Type B pancreatic cell (in vitro differentiated cells): ENCODE data around the gene BCL7A. TPM values are rescaled to one million over a fixed set of nuclear protein-coding genes. Genes with fewer than 3 reads are reported as not detected.

Experiments used
- DNase-seq: peaks from one replicate; pipeline ENCODE4 v3.0.0; 2021; ENCODE audit warnings: mixed read lengths; ENCODE audit not compliant: unreplicated experiment; ENCODE audit errors: extremely low spot score
- H3K27ac Mint-ChIP-seq: 2 replicates; pipeline ENCODE4 v1.8.0; 2021; ENCODE audit warnings: mild to moderate bottlenecking, mixed read lengths
- H3K27me3 Mint-ChIP-seq: 2 replicates; pipeline ENCODE4 v1.8.0; 2021; ENCODE audit warnings: mixed read lengths
- H3K36me3 Mint-ChIP-seq: 2 replicates; pipeline ENCODE4 v1.8.0; 2021; ENCODE audit warnings: mixed read lengths
- H3K4me1 Mint-ChIP-seq: one replicate; pipeline ENCODE4 v1.8.0; 2021; ENCODE audit warnings: mixed read lengths; ENCODE audit not compliant: unreplicated experiment
- H3K4me3 Mint-ChIP-seq: 2 replicates; pipeline ENCODE4 v1.8.0; 2021; ENCODE audit warnings: mild to moderate bottlenecking, mixed read lengths
- H3K9me3 Mint-ChIP-seq: 2 replicates; pipeline ENCODE4 v1.8.0; 2021; ENCODE audit warnings: mixed read lengths
- total RNA-seq: library from RNA; stranded (reverse); gene quantifications from 2 replicates; pipeline ENCODE4 v1.2.1, GENCODE V29; 2021; ENCODE audit warnings: low replicate concordance
- TF ChIP-seq, protein P1 (sequence below): fragments of 200-600 bp; sonication (generic); conservative IDR thresholded peaks from 2 replicates; pipeline ENCODE4 v1.5.0; 2021; ENCODE audit warnings: antibody characterized with exemption, mild to moderate bottlenecking

Gene BCL7A
- total RNA-seq, 1 donor from 2014 or later: 30.9 TPM

DNA sequence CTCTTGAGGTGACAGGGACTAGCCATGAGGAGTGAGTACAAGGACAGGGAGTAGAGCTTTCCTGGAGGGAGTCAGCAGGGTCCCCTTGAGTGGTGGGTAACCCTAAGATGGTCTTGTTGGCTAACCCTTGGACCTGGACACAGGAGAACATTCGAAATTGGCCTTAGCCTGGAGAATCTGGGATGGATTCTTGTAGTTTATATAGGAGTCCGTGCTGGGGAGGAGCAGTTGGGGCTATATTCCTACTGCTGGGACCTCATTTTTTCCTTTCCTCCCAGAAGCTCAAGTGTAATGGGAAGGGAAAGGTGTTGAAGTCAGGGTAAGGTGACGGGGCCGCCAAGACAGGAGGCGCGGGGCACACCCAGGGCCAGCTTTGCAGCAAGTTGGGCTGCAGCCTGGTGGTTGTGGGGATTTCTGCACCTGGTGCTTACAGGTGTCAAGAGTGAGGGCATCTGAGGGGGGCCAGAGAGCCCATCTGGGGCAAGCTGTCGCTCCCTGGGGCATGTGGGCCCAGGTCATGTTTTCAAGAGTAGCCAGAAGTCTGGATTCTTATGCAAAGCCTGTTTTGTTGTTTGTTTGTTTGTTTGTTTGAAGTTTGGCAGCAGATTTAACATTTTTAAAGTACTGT is 5.1 kb downstream of the BCL7A start:
- DNase-seq: no peak
- Mint-ChIP-seq H3K4me1 (peaks cover 23% of the 10 kb centered on the region), H3K36me3 (no peaks in the 10 kb centered on the region), H3K4me3 (no peak overlapping the region), H3K9me3 (no peaks in the 10 kb centered on the region), H3K27me3 (no peaks in the 10 kb centered on the region), H3K27ac (no peak overlapping the region)
- TF ChIP-seq, protein P1, sequence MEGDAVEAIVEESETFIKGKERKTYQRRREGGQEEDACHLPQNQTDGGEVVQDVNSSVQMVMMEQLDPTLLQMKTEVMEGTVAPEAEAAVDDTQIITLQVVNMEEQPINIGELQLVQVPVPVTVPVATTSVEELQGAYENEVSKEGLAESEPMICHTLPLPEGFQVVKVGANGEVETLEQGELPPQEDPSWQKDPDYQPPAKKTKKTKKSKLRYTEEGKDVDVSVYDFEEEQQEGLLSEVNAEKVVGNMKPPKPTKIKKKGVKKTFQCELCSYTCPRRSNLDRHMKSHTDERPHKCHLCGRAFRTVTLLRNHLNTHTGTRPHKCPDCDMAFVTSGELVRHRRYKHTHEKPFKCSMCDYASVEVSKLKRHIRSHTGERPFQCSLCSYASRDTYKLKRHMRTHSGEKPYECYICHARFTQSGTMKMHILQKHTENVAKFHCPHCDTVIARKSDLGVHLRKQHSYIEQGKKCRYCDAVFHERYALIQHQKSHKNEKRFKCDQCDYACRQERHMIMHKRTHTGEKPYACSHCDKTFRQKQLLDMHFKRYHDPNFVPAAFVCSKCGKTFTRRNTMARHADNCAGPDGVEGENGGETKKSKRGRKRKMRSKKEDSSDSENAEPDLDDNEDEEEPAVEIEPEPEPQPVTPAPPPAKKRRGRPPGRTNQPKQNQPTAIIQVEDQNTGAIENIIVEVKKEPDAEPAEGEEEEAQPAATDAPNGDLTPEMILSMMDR: no peak

DNA sequence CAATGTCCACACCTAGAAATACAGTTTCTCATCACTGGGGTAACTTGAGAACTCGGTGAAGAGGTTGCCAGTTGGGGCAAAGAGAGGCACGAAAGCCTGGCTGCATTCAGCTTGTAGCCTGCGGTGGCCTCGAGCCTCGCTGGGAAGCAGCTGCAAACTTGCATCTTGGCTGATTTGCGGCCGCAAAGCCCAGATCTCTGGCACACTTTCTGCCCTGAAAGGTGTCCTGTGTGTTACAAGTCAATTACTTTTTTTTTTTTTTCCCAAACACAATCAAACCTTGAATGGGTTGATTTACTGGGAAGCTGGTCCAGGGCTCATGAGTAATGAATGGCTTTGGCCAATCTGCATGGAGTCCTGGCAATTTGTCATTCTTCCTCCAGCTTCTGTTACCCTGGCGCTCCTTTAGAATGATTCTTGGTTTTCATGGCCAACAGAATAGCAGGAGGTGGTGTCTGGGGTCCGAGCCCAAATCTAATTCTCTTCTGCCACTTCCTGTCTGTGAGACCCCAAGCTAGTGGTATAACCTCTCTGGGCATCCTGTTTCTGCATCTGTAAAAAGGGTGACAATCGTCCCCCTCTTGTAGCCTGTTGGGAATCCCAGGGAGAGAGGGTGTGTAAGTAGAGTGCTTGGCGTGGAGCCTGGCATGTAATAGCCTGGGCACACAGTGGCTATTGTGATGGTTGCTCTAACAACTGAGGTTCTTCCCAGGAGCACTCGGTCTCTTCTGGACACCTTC is 6.7 kb downstream of the BCL7A start:
- peak overlapping the region; percentile 33 for H3K27ac Mint-ChIP-seq
- TF ChIP-seq, protein P1: no peak
- no peaks in the 10 kb centered on the region for H3K9me3 Mint-ChIP-seq
- H3K27me3 Mint-ChIP-seq: no peaks in the 10 kb centered on the region
- DNase-seq: no peak
- H3K4me3 Mint-ChIP-seq: no peak overlapping the region
- no peaks in the 10 kb centered on the region for H3K36me3 Mint-ChIP-seq
- peaks cover 20% of the 10 kb centered on the region for H3K4me1 Mint-ChIP-seq

DNA sequence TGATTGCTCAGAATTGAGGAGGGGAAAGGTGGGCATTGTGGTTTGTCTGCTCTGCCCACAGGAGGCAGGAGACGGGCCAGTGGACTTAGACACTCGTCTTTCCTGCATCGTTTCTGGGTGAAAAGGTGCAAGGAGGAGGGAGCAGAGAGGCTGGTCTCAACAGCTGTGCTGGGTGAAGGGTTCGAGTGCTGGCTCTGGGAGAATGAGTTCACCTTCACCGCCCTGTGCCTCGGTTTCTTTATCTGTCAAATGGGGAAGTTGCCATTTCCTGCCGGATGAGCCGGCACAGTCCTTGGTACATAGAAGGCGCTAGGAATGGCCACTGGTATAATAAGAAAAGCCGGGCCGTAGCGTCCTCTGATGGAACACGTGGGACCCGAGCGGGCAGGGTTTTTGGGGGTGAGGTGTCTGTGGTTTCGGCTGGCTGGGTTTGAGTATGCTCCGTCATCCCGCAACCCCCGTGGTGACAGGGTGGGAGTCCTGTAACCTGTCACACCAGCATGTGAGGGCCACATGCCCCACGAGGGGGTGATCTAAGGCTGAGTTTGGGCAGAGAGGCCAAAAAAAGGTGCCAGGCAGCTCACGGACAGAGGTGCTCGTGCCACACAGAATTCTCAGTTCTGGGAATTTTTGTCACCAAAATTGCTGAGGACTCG is 7.3 kb downstream of the BCL7A start:
- H3K9me3 Mint-ChIP-seq: no peaks in the 10 kb centered on the region
- peaks cover 4% of the 10 kb centered on the region for H3K36me3 Mint-ChIP-seq
- H3K4me3 Mint-ChIP-seq: no peak overlapping the region
- DNase-seq: no peak
- peak overlapping the region; percentile 33 for H3K27ac Mint-ChIP-seq
- TF ChIP-seq, protein P1: no peak
- H3K4me1 Mint-ChIP-seq: peaks cover 19% of the 10 kb centered on the region
- H3K27me3 Mint-ChIP-seq: no peaks in the 10 kb centered on the region

DNA sequence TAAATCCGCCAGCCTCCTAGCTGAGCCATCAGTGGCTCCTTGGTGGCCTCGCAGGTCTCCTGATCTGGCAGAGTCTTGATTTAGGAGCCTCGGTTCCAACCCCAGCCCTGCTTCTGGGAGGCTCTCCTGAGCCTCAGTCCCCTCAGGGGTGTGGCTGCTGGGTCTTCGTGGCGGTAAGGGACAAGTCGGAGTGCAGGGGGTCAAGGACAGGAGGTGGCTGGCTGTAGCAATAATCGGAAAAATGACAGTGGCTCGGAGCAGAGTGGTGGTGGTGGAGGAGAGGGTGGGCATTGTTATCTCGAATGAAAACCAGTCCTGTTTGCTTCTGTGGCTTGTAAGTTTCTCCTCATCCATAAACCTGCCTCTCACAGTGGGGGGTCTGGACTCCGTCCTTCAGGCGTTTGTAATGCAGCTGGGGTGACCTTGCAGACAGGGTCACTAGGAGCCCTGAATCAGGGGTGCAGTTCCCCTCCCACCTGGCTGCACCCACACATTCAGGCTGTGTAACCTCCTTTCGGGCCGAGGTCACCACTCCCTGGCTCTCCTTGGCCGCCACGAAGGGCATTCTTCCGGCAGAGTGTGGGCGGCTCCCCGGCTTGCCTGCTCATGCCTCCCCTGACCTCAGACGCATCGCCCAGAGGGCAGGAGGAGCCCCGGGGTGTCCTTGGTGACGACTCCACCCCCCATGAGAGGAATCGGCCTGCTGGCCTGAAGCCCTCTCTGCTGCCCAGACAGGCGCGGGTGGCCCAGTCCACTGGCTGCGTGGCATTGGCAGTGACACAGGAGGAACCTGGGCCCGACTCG is 8.1 kb downstream of the BCL7A start:
- H3K27ac Mint-ChIP-seq: no peak overlapping the region
- H3K4me1 Mint-ChIP-seq: peaks cover 19% of the 10 kb centered on the region
- H3K36me3 Mint-ChIP-seq: peaks cover 4% of the 10 kb centered on the region
- no peaks in the 10 kb centered on the region for H3K9me3 Mint-ChIP-seq
- H3K4me3 Mint-ChIP-seq: no peak overlapping the region
- no peaks in the 10 kb centered on the region for H3K27me3 Mint-ChIP-seq
- no peak for DNase-seq
- TF ChIP-seq, protein P1: no peak

DNA sequence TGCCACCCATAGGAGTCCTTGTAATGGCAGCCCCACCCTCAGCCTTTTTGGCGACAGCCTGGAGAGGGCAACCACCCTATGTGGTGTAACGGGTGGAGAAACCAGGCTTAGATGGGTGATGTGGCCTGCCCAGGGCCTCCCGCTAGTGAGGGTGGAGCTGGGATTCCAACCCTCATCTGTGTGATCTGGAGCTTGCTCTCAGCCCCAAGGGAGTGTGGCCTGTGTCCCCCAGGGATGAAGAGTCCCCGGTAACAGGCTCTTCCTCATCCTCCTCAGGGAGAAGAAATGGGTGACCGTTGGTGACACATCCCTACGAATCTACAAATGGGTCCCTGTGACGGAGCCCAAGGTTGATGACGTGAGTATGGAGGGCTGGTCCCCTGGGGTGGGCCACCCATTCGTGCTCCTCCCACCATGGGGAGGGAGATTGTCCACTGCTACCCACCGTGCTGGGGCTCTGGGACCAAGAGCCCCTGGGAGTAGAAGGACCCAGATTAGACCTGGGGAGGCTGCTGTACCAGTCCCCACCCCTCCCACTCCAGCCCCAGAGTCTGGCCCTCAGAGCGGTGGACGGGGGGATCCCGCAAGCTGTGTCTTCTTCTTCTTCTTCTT is 8.8 kb downstream of the BCL7A start:
- TF ChIP-seq, protein P1: no peak
- H3K9me3 Mint-ChIP-seq: no peaks in the 10 kb centered on the region
- no peak for DNase-seq
- peaks cover 8% of the 10 kb centered on the region for H3K36me3 Mint-ChIP-seq
- H3K27ac Mint-ChIP-seq: no peak overlapping the region
- H3K27me3 Mint-ChIP-seq: no peaks in the 10 kb centered on the region
- peaks cover 19% of the 10 kb centered on the region for H3K4me1 Mint-ChIP-seq
- no peak overlapping the region for H3K4me3 Mint-ChIP-seq
